Stimulated activated naive CD4-positive, alpha-beta T cell treated with Interleukin-2 at 50 U/mL for 16 hours (primary cell): ENCODE results near the gene LPXN.
"Not testable (repeated sequence)": the region's sequence is repeated elsewhere in the genome, so short reads cannot be mapped to it uniquely, and the experiment has no call there.

Source experiments
- DNase-seq: peaks from one replicate; lab custom pipeline; 2025; lab: John Stamatoyannopoulos, UW

The LPXN gene

DNA sequence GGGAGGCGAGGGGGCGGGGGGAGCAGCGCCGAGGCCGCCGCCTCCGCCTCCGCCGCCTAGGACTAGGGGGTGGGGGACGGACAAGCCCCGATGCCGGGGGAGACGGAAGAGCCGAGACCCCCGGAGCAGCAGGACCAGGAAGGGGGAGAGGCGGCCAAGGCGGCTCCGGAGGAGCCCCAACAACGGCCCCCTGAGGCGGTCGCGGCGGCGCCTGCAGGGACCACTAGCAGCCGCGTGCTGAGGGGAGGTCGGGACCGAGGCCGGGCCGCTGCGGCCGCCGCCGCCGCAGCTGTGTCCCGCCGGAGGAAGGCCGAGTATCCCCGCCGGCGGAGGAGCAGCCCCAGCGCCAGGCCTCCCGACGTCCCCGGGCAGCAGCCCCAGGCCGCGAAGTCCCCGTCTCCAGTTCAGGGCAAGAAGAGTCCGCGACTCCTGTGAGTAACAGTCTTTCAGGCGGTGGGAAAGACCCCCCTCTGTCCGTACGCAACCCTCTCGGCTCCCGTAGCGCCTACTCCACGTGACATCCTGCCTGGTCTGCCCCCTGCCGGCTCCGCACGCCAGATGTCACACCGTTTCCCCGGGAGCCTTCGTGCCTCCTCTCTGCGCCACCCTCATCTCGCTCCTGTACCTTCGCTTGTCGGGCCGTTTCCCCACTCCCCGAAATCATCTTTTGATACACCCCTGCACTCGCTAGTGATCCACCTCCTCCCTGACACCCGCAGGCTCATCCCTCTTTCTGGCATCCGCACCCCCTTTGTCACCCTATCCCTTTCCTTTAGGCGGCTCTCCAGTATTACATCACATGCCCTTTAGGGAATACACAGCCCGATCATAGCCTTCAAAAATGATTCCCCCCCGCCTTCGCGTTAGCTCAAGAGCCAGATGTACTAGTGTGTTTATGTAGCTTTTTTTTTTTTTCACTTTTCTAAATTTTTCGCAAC is 3.8 kb upstream of the LPXN start:
- peak; percentile 93 for DNase-seq

DNA sequence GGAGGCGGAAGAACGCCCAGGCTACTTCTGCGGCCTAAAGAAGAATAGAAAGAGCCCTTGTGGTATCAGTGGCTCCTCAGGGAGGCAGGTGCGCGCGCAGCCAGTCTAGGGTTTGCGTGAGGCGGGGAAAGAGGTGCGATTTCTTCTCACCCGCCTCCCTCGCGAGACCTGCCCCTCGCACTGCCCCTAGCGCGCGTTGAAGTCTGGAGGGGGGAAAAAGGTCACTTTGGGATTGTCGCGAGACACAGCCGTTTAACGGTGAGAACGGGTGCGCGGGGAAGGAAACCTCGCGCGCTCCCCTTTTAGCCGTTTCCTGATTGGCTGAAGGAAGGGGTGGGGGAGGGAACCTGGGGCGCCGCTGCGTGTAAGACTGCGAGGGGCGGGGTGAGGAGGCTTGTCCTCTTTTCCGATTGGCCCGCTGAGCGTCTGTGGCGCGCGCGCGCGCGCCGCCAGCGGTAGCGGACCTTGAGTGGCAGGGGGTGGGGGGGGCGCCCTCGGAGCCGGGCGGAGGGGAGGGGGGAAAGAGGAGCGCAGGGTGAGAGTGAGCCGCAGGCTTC is 3.1 kb upstream of the LPXN start, which contains the start of gene ZFP91:
ZFP91 (plus strand) TSS at position 429 of the 557 bp plus-strand sequence. CDS start 219 bp downstream, outside the sequence.
- peak; percentile 96 for DNase-seq

DNA sequence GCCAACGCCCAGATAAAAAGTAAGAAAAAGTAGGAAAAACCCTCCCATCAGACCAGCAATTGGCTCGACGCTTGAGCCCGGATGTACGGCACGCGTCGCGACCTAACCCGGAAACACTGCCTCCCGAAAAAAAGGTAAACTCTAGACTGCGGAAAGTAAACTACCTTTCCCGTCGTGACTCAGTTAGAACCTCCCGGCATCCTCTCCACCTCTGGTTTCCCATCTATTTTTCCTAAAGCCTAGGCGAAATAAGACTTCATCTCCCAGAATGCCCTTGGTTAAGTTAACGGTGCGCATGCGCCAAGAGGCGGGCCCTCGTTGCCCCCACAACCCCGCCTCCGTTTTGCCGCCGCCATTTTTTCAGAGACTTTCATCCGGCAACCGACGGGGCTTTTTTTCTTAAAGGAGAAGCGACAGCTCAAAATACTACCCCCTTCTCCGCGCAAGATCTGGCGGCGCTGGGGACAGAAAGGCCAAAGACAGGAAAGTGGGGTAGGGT is 2.5 kb upstream of the LPXN start:
- peak; percentile 92 for DNase-seq

DNA sequence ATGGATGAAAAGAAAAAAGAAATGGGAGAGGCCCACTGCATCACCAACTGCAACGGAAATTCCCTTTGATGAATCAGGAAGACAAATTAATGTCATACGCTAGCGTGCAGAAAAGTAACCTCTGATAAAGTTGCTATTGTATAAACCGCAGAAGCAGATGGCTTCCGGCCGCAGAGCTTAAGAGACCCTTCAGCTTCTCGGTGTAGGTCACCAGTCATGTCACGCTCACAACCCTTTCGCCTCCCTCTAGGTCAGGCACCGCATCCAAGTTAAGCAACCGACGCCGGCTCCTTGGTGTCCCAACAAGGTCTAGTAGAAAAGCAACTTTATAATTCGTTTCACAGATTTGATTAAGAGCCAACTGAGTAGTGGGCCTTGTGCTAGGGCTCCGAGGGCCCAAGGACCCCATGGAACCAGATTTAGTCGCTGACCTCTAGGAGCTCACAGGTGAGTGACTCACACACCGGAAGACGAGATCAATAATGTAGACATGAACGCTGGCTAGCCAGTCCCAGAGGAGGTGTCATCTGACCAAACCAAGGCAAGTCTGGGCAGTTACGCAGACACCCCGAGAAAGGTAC is 2.0 kb upstream of the LPXN start:
- DNase-seq: peak; percentile 84

GRCh38 chr11:58576887-58577471 is 1.3 kb upstream of the LPXN start:
- no peak for DNase-seq

DNA sequence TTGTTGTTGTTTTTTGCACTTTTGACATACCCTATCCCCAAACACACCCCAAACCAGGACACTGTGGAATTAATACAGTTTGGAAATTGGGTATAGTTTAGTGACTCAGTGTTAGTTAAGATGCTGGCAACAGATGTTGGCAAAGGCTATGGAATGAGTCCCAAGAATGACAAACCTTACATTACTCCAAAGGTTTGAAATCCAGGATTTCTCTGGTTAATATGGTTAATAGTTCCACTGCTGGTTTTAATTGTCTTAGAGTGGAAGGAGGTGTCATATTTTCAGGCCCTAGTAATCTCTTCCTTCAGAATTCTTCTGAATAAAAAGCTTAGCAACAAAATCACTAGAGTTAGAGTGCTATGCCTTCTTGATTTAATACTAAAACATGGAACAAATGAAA is 775 bp downstream of the LPXN start:
- DNase-seq: no peak

DNA sequence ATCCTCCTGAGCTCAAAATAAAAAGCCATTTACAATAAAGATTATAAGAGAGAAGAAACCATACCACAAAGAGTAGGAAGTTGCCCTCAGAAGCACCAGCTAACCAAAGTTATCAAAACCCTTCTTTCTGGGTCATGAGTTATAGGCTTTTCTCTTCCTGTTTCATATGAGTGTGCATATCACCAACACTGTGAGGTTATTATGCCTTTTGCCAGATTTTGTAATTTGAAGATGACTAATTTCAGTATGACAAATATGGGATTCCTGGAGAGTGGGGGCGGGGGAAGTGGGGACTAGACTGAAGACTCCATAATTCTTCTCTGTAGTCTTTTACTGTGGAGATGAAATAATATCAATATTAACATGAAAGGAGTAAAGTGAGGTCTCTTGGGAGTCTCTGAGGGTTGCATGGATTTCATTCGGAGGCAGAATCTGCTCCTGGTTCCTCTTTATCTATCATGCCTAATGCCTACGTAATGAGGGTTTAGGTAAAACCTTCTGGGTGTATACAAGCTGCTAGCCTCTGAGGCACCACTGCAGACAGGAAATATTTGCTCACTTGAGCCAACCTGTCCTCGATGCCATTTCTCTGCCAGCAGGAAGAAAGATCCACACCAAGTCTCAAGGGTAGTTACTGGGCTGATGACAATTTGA is 2.1 kb downstream of the LPXN start:
- DNase-seq: peak; percentile 60

DNA sequence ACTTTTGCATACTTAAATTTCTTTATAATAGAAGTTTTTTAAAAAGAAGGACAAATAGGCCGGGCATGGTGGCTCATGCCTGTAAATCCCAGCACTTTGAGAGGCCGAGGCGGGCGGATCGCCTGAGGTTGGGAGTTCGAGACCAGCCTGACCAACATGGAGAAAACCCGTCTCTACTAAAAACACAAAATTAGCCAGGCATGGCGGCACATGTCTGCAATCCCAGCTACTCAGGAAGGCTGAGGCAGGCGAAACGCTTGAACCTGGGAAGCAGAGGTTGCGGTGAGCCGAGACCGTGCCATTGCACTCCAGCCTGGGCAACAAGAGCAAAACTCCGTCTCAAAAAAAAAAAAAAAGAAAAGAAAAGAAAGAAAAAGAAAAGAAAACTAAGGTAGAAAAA is 2.8 kb downstream of the LPXN start:
- not testable (repeated sequence) for DNase-seq

DNA sequence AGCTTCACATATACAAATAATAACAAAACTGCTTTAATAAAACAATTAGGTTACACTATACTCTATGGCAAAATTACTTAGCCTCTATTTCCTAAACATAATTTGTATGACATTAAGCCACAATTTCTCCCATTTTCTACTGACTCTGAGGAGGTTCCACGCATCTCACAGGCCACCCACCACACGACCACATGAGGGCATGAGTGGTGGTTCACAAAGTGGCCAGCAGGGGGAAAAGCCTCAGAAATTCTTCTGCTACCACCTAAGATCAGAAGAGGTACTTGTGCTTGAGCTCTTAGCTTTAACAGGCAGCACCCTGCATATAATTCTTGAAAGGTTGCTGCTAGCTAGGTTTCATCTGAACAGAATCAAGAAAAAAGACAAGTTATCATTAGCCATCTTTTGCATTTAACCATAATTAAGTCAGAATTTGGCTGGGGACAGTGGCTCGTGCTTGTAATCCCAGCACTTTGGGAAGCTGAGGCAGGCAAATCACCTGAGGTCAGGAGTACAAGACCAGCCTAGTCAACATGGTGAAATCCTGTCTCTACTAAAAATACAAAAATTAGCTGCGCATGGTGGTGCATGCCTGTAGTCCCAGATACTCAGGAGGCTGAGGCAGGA is 7.7 kb downstream of the LPXN start:
- peak; percentile 66 for DNase-seq

DNA sequence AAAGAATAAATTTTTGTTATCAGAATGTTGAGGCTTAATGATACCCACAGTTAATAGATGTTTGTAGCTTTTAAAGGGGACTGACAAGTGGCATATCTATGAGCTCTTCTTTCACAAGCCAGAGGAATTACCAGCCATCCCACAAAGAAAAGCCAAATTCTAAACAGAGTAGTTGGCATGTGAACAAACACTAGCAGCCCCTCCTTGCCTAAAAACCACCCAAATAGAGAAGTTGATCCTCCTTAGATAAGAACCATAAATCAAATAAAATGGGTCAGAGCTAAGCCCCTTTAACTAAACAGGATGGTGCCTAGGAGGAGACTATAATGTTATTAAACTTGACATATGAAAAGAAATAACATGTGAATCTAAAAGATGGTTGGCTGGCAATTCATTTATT is 11.4 kb downstream of the LPXN start:
- DNase-seq: no peak

DNA sequence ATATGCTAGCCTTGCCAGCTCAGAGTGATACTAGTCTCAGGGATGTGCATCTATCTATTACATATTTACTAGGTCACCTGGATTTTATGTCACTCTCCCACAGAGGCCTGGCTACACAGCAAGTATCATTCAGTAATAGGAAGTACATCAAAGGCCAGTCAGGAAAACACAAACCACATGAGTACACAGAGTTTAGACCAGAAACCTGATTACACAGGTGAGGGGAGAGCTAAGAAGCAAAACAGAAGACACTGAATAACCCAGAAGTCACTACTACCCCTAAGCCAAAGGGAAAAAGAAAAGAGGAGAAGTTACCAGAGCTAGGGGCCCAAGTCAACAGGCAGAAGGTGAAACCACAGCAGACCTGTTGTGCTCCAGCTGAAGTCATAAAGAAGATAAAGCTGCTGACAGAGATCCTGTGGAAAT is 13.3 kb downstream of the LPXN start:
- DNase-seq: no peak

DNA sequence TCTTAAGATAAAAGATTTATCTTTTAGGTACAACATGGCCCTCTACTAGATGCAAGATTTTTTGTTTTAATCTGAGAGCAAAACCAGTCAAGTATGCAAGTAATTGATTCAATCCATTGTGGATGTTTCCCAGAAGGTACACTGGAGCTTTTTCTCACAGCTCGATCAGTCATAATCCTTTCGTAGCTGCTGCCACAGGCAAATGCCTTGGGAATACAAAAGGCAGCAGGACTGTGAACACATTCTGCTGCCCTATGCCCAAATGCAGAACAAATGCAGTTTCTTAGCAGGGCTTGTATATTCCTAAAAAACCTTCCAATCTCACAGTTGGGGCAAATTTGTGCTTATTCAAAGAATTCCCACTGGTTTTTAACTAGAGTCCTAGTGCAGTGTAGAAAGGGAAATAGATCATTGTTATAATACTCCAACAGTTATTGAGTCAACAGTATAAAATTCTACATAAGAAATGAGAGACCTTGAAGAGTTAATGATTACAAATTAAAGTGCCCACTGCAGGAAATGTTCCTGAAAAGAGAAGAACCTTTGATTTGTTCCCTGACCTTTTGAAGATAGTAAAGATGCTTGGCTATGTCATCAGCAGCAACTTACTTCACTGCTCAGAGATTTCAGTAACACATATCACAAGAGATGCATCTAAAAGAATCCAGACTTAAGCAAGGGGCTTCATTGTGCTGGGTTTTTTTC is 14.1 kb downstream of the LPXN start:
- DNase-seq: no peak

DNA sequence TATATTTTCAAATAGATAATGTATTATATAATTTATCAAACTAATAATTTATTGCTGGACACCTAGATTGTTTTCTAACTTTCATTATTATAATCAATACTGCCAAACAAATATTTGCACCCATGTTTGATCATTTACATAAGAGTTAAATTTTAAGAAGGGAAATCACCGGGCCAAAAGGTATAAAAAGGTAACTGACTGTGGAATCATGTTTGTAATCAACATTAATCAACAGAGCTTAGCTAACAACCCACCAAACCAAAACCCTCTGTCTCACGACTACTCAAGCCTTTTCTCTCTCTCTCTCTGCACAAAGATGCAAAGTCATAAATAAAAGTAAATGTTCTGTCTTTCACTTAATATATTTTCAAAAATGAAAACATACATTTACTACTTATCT is 14.8 kb downstream of the LPXN start:
- DNase-seq: no peak

GRCh38 chr11:58549644-58550043 is 26.0 kb downstream of the LPXN start:
- DNase-seq: no peak

- no peak for DNase-seq
Measured at GRCh38 chr11:58546841-58547240, 28.8 kb downstream of the LPXN start.

DNA sequence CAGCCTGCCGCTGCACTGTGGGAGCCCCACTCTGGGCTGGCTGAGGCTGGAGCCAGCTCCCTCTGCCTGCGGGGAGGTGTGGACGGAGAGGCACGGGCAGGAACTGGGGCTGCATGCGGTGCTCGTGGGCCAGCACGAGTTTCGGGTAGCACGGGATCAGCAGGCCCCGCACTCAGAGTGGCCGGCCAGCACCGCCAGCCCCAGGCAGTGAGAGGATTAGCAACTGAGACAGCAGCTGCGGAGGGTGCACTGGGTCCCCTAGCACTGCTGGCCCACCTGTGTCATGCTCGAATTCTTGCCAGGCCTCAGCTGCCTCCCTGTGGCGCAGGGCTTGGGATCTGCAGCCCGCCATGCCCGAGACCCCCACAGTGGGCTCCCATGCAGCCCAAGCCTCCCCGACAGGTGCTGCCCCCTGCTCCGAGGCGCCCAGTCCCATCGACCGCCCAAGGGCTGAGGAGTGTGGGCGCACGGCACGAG is 43.8 kb downstream of the LPXN start:
- DNase-seq: no peak

- no peak for DNase-seq
Measured at GRCh38 chr11:58530236-58530635, 45.4 kb downstream of the LPXN start.

DNA sequence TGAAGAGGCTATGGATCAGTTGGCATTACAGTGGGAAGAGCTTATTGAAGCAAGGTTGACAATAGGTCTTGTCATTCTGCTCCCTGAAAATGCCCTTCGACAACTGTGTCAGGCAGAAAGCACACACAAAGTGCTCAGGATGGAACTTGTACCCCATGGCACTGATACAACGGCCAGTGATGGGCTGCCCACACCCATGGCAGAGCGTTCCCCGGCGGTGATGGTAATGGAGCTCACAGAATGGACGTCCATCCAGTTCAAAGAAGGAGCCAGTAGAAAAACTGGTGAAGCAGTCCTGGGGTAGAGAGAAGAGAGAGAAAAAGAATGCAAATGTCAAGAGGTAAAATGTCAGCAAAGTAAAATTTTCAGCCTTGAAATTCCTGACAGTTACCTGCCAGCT is 48.2 kb downstream of the LPXN start:
- DNase-seq: no peak

- no peak for DNase-seq
Measured at GRCh38 chr11:58526721-58527120, 48.9 kb downstream of the LPXN start.

DNA sequence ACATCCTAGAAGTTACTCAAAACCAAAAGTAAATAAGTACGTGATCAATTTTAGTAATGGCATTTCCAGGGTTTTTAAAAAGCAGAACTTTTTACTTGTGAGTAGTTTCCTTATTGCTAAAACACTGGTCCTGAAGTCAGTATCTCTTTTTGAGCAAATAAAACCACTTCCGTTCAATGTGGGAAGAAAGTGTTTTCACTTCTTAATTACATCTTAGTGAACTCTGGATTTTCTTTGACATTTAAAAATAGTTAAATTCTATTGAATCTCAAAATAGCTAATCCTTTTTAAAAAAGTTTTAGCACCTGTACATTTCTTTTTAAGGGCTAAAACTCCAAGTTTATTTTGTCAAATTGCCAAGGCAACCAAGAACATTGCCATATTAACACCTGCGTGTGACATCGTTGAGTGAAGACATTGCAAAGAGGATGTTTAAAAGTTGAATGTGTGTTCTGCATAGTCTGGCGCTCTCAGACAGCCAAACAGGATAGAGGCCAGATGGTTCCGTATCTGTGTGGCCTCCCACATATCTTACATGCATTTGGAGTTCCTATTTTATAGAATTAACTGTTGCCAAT is 50.5 kb downstream of the LPXN start:
- no peak for DNase-seq
